A549 (cell line): ENCODE data around the gene RUNDC1. TPM values are rescaled to one million over a fixed set of nuclear protein-coding genes. Genes with fewer than 3 reads are reported as not detected.
A peak's percentile ranks its signal among the peaks of the same experiment; 100 is the strongest.

ENCODE experiments used
- ATAC-seq, 2 experiments: fragments of 200-7000 bp in 1 of 2; fragments of >200 bp in 1 of 2; cut with Nextera tagmentation in 1 of 2; cut with Tn5 transposase in 1 of 2; 3 replicates each; pipeline versions ENCODE4 v1.8.0 to v1.9.1; 2018 to 2020; ENCODE audit warnings: mild to moderate bottlenecking in 1 of 2, moderate library complexity in 1 of 2
- CTCF ChIA-PET: fragments of 300-600 bp; sonication (Branson Sonifier 250); formaldehyde crosslinking; extraction: SDS; loops from one replicate; lab custom pipeline; 2021; ENCODE audit warnings: antibody characterized with exemption, inconsistent platforms; lab: Yijun Ruan, JAX
- POLR2A ChIA-PET: fragments of 350-600 bp; formaldehyde crosslinking; extraction: SDS; loops from one replicate; lab custom pipeline; 2021; ENCODE audit warnings: antibody characterized with exemption, inconsistent platforms; lab: Yijun Ruan, JAX
- DNase-seq, 2 experiments: peaks; one replicate each; pipeline versions ENCODE4 v3.0.0 to v3.0.0-alpha.2; 2011 to 2016; ENCODE audit warnings: low read depth in 1 of 2, low spot score in 1 of 2
- FAIRE-seq: peaks from 2 replicates; lab custom pipeline; 2011; peaks lifted over from hg19 to GRCh38; lab: Jason Lieb, UNC
- H3K27ac ChIP-seq, 2 experiments: fragments of >200 bp; sonication (Bioruptor Twin); formaldehyde crosslinking; 3 replicates each; pipeline ENCODE4 v1.5.1; 2016 to 2017
- H3K4me1 ChIP-seq: fragments of >200 bp; sonication (Bioruptor Twin); formaldehyde crosslinking; 3 replicates; pipeline ENCODE4 v1.6.1; 2016
- H3K4me2 ChIP-seq: fragments of >200 bp; sonication (Bioruptor Twin); formaldehyde crosslinking; 3 replicates; pipeline ENCODE4 v1.6.1; 2016
- H3K4me3 ChIP-seq: fragments of >200 bp; sonication (Bioruptor Twin); formaldehyde crosslinking; 3 replicates; pipeline ENCODE4 v1.5.1; 2016
- H3K9me3 ChIP-seq: fragments of >200 bp; sonication (Bioruptor Twin); formaldehyde crosslinking; 3 replicates; pipeline ENCODE4 v1.6.1; 2016
- BCL3 ChIP-seq: fragments of >200 bp; sonication (Bioruptor Twin); formaldehyde crosslinking; IDR thresholded peaks from 3 replicates; pipeline ENCODE4 v1.6.1; 2016
- CBX2 ChIP-seq: fragments of 200-600 bp; sonication (generic); IDR thresholded peaks from 2 replicates; pipeline ENCODE4 v1.6.1; 2016; ENCODE audit warnings: low read depth, mild to moderate bottlenecking, borderline replicate concordance
- CBX8 ChIP-seq: fragments of 200-600 bp; sonication (generic); IDR thresholded peaks from 2 replicates; pipeline ENCODE4 v1.6.1; 2016
- EHMT2 ChIP-seq: fragments of 200-600 bp; sonication (generic); IDR thresholded peaks from 2 replicates; pipeline ENCODE4 v1.6.1; 2016; ENCODE audit warnings: antibody characterized with exemption, low read depth, mild to moderate bottlenecking, moderate library complexity
- FOSL2 ChIP-seq, 2 experiments: fragments of 450-650 bp in 1 of 2; fragments of >200 bp in 1 of 2; sonication (Bioruptor Twin) in 1 of 2; formaldehyde crosslinking; IDR thresholded peaks; 2 replicates each; pipeline versions ENCODE4 v1.5.0 to v1.6.1; 2016 to 2020; ENCODE audit warnings: mild to moderate bottlenecking in 1 of 2, moderate library complexity in 1 of 2
- FOXS1 ChIP-seq: fragments of 250-450 bp; sonication (Bioruptor Pico); IDR thresholded peaks from 2 replicates; pipeline ENCODE4 v1.5.0; 2020; ENCODE audit warnings: mild to moderate bottlenecking, moderate library complexity
- GATA3 ChIP-seq: IDR thresholded peaks from 2 replicates; pipeline ENCODE4 v1.6.1; 2012; ENCODE audit warnings: borderline replicate concordance
- HEYL ChIP-seq: fragments of 250-450 bp; sonication (Bioruptor Pico); IDR thresholded peaks from 2 replicates; pipeline ENCODE4 v1.8.0; 2021; ENCODE audit warnings: mild to moderate bottlenecking, moderate library complexity
- HOXA7 ChIP-seq: fragments of 250-450 bp; sonication (Bioruptor Pico); IDR thresholded peaks from 2 replicates; pipeline ENCODE4 v1.5.0; 2020; ENCODE audit warnings: mild to moderate bottlenecking, moderate library complexity
- HOXB5 ChIP-seq: fragments of 250-450 bp; sonication (Bioruptor Pico); IDR thresholded peaks from 2 replicates; pipeline ENCODE4 v1.5.0; 2020; ENCODE audit warnings: mild to moderate bottlenecking, moderate library complexity
- JUNB ChIP-seq: fragments of >200 bp; sonication (Bioruptor Twin); formaldehyde crosslinking; IDR thresholded peaks from 2 replicates; pipeline ENCODE4 v1.6.1; 2016
- MAX ChIP-seq: IDR thresholded peaks from 2 replicates; pipeline ENCODE4 v1.6.1; 2012
- MAZ ChIP-seq: fragments of 150-350 bp; IDR thresholded peaks from 2 replicates; pipeline ENCODE4 v1.6.1; 2014; ENCODE audit warnings: antibody characterized with exemption, low read depth, low read length, borderline replicate concordance
- MYC ChIP-seq: IDR thresholded peaks from 2 replicates; pipeline ENCODE4 v1.6.1; 2012; ENCODE audit warnings: mild to moderate bottlenecking, inconsistent platforms, low read length, improper control_type of control experiment, borderline replicate concordance
- NFE2L2 ChIP-seq: fragments of 150-350 bp; conservative IDR thresholded peaks from 2 replicates; pipeline ENCODE4 v1.6.1; 2014; ENCODE audit warnings: low read length
- NPAS2 ChIP-seq: fragments of 250-450 bp; sonication (Bioruptor Pico); IDR thresholded peaks from 2 replicates; pipeline ENCODE4 v1.8.0; 2022; ENCODE audit warnings: mild to moderate bottlenecking, moderate library complexity, borderline replicate concordance
- NR3C1 ChIP-seq: fragments of >200 bp; sonication (Bioruptor Twin); formaldehyde crosslinking; IDR thresholded peaks from 3 replicates; pipeline ENCODE4 v1.6.1; 2017
- POLR2A ChIP-seq: IDR thresholded peaks from 2 replicates; pipeline ENCODE4 v1.6.1; 2012; ENCODE audit warnings: mild to moderate bottlenecking, low read length
- RARB ChIP-seq: fragments of 250-450 bp; sonication (Bioruptor Pico); IDR thresholded peaks from 2 replicates; pipeline ENCODE4 v1.8.0; 2021; ENCODE audit warnings: mild to moderate bottlenecking, moderate library complexity
- RCOR1 ChIP-seq: fragments of 150-350 bp; IDR thresholded peaks from 2 replicates; pipeline ENCODE4 v1.6.1; 2014; ENCODE audit warnings: antibody characterized with exemption, low read length, low read depth
- RFX5 ChIP-seq: fragments of 450-650 bp; IDR thresholded peaks from 2 replicates; pipeline ENCODE4 v1.7.1; 2014; ENCODE audit warnings: antibody characterized with exemption, mild to moderate bottlenecking, moderate library complexity
- SMC3 ChIP-seq: fragments of >200 bp; sonication (Bioruptor Twin); formaldehyde crosslinking; IDR thresholded peaks from 3 replicates; pipeline ENCODE4 v1.6.1; 2018; ENCODE audit warnings: inconsistent platforms
- SREBF2 ChIP-seq: fragments of 450-650 bp; IDR thresholded peaks from 2 replicates; pipeline ENCODE4 v1.6.1; 2014; ENCODE audit warnings: mild to moderate bottlenecking, moderate library complexity
- TFCP2L1 ChIP-seq: fragments of 250-450 bp; sonication (Bioruptor Pico); IDR thresholded peaks from 2 replicates; pipeline ENCODE4 v1.5.0; 2021; ENCODE audit warnings: mild to moderate bottlenecking
- USF2 ChIP-seq: fragments of 450-650 bp; IDR thresholded peaks from 2 replicates; pipeline ENCODE4 v1.6.1; 2014; ENCODE audit warnings: antibody characterized with exemption
- ZNF302 ChIP-seq: fragments of 250-450 bp; sonication (Bioruptor Pico); IDR thresholded peaks from 2 replicates; pipeline ENCODE4 v1.9.0; 2021; ENCODE audit warnings: inconsistent platforms, mild to moderate bottlenecking, moderate library complexity
- ZSCAN20 ChIP-seq: fragments of 250-450 bp; sonication (Bioruptor Pico); IDR thresholded peaks from 2 replicates; pipeline ENCODE4 v1.8.0; 2022; ENCODE audit warnings: mild to moderate bottlenecking, moderate library complexity
- WGBS: methylation state at CpG from one replicate; pipeline ENCODE4 v1.1.6; 2017; ENCODE audit errors: missing lambda C conversion rate; 5-methylcytosine and 5-hydroxymethylcytosine counted together
- polyA plus RNA-seq, 4 experiments: library from polyadenylated mRNA; depleted of rRNA in 3 of 4; stranded (reverse); fragments of >200 nt; fragmentation: RNase III in 1 of 4; extraction: RNeasy Plus Mini Kit Qiagen cat#74134 plus additional on column Dnase treatment in 1 of 4; gene quantifications; 2 replicates in 3 of 4; 3 replicates in 1 of 4; pipeline ENCODE4 v1.2.3, GENCODE V29; 2011 to 2017
- TF ChIP-seq, protein P1 (sequence below): fragments of 250-450 bp; sonication (Bioruptor Pico); IDR thresholded peaks from 2 replicates; pipeline ENCODE4 v1.5.0; 2021; ENCODE audit warnings: mild to moderate bottlenecking, moderate library complexity, borderline replicate concordance
- TF ChIP-seq, protein P2 (sequence below): IDR thresholded peaks from 2 replicates; pipeline ENCODE4 v1.6.1; 2012
- TF ChIP-seq, protein P3 (sequence below): fragments of 250-450 bp; sonication (Bioruptor Pico); IDR thresholded peaks from 2 replicates; pipeline ENCODE4 v1.5.0; 2020; ENCODE audit warnings: low read depth, mild to moderate bottlenecking, moderate library complexity

Gene RUNDC1
- polyA plus RNA-seq, 2 of the 4 experiments (the other 2 are of a cell fraction), result 18.7 to 19.1 TPM

- FAIRE-seq, result peak; percentile 98
- Histone ChIP-seq H3K27ac (peak within 1 kb of the TSS; percentile 87 to 91), H3K4me1 (peaks cover 45% of the 10 kb centered on the region), H3K4me3 (peak within 1 kb of the TSS; percentile 66), H3K9me3 (no peaks in the 10 kb centered on the region), H3K4me2 (peak within 1 kb of the TSS; percentile 94)
- ChIA-PET POLR2A (interaction anchor here (0.6 to 3.0 kb wide), 40 partner anchors 8 to 1068 kb away, joined by 3 to 48 read pairs (median 6); partner anchors contain the start of genes AARSD1, BECN1, BRCA1 and IFI35), CTCF (interaction anchor here (0.6 to 5.6 kb wide), 40 partner anchors 9 to 420 kb away, joined by 3 to 86 read pairs (median 4); partner anchors contain the start of genes AARSD1, AOC2, PSMC3IP and PSME3)
- peak; percentile 96 to 100 for DNase-seq
- WGBS, result 2% methylated on average over 49 of the region's 49 CpGs
- peak; percentile 92 to 95 for ATAC-seq
- TF ChIP-seq, protein P1, sequence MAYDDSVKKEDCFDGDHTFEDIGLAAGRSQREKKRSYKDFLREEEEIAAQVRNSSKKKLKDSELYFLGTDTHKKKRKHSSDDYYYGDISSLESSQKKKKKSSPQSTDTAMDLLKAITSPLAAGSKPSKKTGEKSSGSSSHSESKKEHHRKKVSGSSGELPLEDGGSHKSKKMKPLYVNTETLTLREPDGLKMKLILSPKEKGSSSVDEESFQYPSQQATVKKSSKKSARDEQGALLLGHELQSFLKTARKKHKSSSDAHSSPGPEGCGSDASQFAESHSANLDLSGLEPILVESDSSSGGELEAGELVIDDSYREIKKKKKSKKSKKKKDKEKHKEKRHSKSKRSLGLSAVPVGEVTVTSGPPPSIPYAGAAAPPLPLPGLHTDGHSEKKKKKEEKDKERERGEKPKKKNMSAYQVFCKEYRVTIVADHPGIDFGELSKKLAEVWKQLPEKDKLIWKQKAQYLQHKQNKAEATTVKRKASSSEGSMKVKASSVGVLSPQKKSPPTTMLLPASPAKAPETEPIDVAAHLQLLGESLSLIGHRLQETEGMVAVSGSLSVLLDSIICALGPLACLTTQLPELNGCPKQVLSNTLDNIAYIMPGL (CRISPR knock-in tag), result peak; percentile 38; the same call in 1 of the 2 replicates
- TF ChIP-seq FOSL2 (IDR thresholded peaks at IDR 0.05) (no peak), FOSL2 (CRISPR knock-in tag; IDR thresholded peaks at IDR 0.05) (peak; percentile 54; the same call in 1 of the 2 replicates), POLR2A (peak; percentile 88), SREBF2 (no peak), TFCP2L1 (CRISPR knock-in tag) (peak; percentile 68; the same call in 1 of the 2 replicates), NR3C1 (no peak), RARB (CRISPR knock-in tag) (0 out of 2 replicates have a peak, but pooled peaks have one; percentile 55), MAX (peak; percentile 99), GATA3 (peak; percentile 75), BCL3 (peak; percentile 96), NPAS2 (peak; percentile 90), SMC3 (peak; percentile 78), ZNF302 (no peak), USF2 (peak; percentile 74), RCOR1 (no peak), CBX8 (no peak), HOXB5 (CRISPR knock-in tag) (no peak; the same call in 1 of the 2 replicates), RFX5 (peak; percentile 63; the same call in 1 of the 2 replicates), CBX2 (no peak), MYC (peak; percentile 99), HEYL (CRISPR knock-in tag) (no peak), JUNB (no peak), HOXA7 (CRISPR knock-in tag) (0 out of 2 replicates have a peak, but pooled peaks have one; percentile 15), NFE2L2 (no peak; the same call in 1 of the 2 replicates), FOXS1 (CRISPR knock-in tag) (no peak), MAZ (peak; percentile 90; the same call in 1 of the 2 replicates), EHMT2 (no peak), ZSCAN20 (CRISPR knock-in tag) (no peak)
- TF ChIP-seq, protein P2, sequence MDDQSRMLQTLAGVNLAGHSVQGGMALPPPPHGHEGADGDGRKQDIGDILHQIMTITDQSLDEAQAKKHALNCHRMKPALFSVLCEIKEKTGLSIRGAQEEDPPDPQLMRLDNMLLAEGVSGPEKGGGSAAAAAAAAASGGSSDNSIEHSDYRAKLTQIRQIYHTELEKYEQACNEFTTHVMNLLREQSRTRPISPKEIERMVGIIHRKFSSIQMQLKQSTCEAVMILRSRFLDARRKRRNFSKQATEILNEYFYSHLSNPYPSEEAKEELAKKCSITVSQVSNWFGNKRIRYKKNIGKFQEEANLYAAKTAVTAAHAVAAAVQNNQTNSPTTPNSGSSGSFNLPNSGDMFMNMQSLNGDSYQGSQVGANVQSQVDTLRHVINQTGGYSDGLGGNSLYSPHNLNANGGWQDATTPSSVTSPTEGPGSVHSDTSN, result peak; percentile 58
- TF ChIP-seq, protein P3, sequence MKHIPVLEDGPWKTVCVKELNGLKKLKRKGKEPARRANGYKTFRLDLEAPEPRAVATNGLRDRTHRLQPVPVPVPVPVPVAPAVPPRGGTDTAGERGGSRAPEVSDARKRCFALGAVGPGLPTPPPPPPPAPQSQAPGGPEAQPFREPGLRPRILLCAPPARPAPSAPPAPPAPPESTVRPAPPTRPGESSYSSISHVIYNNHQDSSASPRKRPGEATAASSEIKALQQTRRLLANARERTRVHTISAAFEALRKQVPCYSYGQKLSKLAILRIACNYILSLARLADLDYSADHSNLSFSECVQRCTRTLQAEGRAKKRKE, result no peak
Measured at GRCh38 chr17:42997984-42998938, 17.9 kb downstream of the RUNDC1 start, which contains the start of gene RPL27. Gene RPL27, plus strand, starts transcription at chr17:42998419. Its CDS starts 332 bp downstream, at chr17:42998751.
